Putamen (tissue), 1 donor: ENCODE data around the gene TMEM185B.

ENCODE experiments used
- DNase-seq: peaks from one replicate; pipeline ENCODE4 v3.0.0-alpha.2; 2016; ENCODE audit warnings: low spot score

TMEM185B gene

DNA sequence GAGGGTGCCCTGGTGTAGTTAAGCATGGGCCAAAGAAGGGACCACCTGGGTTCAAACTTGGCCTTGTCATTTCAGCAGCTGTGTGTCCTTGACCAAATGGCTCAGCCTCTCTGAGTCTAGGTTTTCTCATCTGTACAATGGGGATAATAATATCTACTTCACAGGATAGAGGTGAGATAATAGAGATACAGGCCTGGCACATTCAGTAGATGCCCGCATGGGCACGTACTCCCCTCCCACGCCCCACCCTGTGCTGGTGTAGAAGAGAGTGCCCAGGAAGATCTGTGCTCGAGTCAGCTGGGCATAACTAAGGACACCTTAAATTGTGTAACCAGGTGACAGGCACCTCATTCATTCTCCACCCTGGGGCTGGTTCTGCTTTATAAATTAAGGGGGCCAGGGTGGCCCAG is 8.4 kb upstream of the TMEM185B start:
- DNase-seq = no peak

DNA sequence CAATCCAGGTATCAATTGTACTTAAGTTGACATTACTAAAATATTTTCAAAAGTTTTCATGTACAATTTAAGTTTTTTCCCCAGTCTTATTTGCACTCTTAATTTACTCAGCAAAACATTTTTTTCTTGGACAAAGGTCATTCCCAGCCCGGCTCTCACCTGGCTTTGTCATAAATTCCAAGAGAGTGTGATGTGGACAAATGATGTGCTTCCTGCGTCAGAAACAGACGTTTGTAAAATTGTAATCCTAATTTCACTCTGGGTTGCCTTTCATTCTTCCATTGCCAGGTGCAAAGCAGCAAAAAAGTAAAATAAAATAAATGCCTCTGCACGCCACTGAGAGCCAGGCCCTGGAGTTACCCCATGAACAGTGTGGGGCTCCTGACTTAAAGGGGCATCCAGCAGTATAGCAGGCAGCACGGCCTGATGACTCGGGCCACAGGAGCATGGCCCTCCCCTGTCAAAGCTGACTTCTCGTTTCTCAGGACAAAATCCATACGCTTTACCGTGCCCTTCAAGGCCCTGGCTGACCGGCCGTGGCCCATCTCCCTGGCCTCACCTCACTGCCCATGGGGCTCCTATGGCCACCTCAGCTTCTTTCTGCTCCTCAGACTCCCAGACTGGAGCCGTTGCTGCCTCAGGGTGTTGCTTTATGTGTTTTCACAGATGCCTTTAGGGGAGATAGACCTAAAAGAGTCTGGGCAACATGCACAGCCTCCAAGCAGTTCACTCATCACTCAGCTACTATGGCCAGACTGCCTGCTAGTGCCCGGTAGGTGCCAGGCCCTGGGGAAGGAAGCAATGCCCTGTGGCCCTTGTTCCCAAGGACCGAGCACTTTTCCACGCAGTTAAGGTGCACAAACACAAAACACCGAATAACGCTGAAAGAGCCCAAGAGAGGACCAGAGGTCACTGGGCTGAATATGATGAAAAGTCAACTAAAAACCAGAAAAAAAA is 7.6 kb upstream of the TMEM185B start:
- no peak for DNase-seq

DNA sequence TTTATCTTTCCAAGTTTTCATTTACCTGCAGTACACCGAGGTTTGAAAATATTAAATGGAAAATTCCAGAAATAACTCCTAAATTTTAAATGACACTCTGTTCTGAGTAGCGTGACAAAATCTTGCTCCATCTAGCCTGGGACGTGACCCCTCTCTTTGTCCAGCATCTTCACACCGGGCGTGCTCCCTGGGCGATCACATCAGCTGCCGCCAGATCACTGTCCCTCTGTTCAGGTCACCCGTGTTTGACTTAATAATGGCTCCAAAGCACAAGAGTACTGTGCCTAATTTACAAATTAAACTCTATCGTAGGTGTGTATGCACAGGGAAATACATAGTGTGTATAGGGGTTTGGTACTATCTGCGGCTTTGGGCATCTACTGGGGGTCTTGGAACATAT is 6.1 kb upstream of the TMEM185B start:
- no peak for DNase-seq

DNA sequence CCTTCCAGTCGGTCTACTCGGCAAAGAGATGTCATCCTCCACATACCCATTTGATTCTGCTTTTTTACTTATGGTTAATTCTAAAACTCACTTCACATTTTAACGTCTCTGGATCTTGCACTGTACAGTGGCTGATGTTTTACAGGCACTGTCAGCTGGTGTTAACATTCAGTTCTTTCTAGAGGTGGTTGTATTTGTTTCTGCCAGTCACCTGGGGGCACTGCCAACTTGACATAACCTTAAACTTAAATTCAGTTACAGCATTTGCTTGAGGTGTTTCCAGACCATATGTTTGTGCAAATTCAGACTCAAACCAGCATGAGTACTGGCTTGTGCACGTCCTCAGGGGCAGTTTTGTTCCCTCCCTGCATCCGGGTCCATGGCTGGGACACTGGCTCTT is 5.3 kb upstream of the TMEM185B start:
- no peak for DNase-seq

DNA sequence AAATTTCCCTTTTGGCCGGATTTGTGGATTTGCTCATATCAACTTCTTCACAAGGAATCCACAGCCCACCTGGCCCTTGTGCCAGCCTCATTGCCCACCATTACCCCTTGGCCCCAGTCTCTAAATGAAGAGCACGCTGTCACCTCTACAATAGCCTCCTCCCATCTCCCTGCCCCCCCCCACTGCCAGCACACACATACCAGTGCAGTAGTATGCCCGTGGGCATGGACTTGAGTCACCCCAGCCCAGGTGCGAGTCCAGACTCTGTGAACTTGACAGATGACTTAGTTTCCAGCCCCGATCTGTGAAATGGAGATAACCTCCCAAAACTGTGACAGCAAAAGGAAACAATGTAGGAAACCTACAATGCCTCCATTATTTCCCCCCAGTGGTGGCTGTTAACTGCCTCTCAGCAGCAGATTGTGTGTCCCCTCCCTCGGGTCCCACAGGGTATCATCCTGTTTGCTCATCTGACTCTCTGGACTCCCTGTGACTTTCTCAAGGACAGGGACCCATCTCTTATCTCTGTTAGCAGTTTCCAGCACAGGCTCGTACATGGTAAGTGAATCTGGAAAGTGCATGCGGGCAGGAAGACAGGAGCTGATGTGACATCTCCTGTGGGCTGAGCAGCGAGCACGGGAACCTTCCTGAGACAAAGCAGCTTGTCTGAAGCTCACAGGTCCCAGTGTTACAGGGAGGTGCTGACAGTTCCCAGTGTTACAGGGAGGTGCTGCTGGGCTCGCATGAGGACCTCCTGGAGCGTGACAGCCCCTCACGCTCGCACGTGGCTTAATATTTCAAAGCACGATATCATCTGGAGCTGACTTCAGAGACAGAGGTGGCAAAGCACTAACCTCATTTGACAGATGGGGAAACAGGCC is 4.2 kb upstream of the TMEM185B start:
- no peak for DNase-seq

DNA sequence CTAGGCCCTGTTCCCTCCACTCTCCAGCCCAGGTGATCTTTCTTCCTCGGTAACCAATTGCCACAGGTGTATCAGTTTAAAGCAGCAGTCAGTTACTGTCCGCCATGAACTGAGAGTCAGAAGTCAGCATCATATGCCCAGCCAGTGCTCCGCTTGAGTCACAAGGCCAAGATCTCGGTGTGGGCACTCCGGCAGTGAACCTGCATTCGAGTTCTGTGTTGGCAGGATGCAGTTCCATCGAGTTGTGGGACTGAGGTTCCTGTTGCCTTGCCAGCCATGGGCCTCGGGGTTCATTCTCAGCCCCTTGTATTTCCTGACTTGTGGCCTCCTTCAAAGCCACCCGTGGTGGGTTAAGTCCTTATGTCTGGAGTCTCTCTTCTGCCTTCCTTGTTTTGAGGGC is 3.1 kb upstream of the TMEM185B start:
- no peak for DNase-seq

DNA sequence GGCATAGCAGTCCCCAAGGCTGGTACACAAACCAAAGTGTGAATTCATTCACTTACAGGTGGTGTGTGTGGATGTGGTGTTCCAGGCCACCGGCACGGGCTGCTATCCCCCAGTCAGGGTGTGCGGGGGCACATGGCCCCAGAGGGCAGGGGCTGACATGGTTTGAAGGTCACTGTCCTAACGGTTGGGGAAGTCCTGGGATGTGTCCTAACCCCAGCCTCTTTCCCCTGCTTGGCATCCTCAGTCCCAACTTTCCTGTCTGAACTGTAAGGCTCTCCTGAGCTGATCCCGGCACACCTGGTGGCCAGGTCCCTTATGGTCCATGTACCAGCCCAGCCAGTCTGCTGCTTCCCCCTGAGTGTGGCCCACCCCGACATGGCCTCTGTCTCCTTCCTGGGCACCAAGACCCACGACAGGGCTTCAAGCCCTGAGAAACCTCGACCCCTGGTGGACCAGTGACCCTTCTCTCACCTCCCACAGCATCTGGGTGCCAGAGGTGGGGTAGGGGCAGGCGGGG is 2.4 kb upstream of the TMEM185B start:
- no peak for DNase-seq

DNA sequence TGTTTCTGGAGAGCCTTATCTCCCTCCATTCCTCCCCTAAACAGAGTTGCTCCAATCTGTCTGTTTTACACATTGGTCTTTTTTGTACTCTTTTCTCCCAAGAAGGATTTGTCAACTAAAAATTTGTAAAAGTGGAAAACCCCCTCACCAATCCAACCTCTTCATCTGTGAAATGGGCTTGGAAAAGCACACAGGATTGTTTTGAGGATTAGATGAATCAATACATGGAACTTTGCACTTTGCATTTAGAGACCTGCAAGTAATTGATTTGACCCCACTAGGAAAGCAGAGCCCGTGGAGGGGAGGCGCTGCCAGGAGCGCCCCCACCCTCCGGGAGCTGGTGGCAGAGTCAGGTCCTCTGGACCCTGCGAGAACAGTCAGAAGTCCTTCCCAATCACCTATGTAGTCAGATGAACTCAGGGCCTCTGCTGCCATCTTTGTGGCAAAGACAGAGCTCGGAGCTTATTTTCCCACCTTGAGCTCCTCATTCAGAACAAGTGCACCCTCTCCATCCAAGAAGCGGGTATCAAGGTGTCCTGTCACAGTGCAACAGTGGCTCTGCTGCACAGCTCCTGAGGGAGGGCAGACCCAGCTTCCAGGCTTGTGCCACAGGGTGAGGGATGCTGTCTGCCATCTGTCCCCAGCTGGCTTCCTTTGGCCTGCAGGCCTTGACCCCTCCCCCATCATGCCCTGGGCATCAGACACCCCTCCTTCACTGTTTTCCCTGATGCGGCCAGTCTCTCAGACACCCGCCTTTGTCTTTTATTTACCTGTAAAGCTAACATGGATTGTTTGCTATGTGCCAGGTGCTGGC is 1.7 kb upstream of the TMEM185B start:
- no peak for DNase-seq

DNA sequence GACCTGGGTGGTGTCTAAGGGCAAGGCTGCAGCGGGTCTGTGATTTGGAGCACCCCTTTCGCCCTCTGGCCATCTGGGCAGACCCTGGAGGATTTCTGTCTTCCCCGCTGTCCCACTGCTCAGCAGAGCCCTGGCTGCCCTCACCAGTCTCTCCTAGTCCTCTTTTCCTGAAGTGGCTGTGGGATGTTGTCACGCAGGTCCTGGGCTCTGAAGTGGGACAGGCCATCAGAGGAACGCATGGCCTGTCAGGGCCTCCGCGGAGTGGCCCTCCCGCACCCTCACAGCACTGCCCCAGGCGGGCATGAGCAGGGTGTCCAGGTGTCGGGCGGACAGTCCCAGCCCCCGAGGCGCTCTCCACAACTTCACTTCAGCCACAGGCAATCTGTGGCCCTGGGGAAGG is 1.1 kb upstream of the TMEM185B start:
- DNase-seq = no peak

DNA sequence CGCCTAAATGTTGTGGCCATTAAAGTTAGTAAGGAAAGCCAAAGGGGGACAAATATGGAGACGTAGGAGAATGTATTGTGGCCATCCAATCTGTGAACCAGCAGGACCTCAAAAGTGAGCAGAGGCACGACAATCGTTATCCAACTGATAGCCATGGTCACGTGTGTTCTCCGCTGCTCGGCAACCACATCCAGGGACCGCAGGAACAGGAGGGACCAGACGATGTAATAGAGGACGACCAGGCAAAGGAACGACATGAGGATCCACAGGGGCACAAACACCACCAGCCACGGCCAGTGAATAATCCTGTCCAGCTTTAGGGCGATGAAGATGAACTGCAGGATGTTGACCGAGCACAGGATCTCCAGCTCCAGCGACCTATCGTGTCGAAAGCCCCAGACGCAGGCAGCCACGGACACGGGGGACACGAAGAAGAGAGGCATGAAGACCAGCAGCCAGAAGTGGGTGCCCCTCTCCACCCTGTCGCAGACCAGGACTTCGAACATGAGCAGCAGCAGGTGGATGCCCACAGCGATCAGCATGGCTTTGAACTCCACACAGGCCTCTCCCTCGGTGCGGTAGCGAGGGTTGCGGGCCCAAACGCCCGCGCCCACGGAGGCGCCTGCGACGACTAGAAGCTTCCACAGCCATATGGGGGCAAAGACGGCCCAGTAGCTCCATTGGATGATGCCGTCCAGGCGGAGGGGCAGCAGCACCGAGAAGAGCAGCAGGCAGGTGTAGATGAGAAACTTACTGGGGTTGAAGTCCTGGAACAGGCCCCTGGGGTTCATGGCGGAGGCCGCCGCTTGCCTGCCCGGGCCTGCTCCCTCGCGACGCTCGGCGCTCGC is 790 bp downstream of the TMEM185B start:
- no peak for DNase-seq

DNA sequence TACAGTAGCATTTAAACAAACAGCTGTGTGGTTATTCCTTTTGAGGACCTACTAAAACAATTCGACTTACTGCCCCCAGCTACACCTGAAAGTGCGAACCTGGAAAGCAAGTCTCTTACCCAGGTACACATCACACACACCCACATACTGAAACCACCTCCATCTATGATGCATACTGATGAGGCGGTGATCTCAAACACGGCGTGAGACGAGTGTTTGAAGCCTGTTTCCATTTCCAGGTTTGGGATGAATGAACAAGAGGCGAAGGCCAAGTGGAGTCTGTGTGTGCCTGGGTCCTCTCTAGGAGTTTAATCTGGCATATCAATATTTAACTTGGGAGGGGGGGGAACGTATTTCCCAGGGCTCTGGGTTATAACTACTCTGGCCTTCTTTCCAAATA is 1.6 kb downstream of the TMEM185B start:
- no peak for DNase-seq

DNA sequence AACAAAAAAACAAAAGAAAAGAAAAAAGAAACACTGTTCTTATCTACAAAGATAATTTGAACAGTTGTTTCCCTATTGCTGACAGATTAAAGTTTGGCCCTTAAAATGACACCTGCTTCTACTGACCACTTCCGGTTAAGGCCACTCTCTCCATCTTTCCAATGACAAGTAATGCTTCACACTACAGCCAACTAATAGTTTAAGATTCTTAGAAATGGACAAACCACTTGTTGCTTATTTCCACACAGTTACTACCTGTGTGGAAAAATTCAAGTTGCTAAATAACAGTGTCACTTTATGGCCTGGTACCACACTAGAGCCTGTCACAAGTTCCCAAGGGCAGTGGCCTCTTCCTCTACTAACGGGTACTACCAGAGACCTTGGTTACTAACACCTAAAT is 2.4 kb downstream of the TMEM185B start:
- no peak for DNase-seq

DNA sequence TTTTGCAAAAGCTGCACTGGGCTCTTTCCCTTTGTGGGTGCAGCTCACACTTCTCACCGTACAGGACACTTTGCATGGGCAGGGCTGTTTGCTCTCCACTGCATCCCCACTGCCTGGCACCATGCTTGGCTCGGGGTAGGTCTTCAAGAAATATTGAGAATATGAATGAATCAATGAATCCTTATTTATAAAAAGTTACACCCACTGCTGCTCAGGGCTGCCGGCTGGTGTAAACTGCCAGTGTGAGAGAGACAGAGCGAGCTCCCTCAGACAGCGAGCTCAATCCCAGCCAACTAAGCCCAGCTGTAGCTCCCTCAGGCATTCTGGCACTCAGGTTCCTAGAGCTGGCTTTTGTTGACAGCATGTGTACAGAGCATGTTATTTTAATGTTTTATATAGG is 3.4 kb downstream of the TMEM185B start:
- DNase-seq = no peak

DNA sequence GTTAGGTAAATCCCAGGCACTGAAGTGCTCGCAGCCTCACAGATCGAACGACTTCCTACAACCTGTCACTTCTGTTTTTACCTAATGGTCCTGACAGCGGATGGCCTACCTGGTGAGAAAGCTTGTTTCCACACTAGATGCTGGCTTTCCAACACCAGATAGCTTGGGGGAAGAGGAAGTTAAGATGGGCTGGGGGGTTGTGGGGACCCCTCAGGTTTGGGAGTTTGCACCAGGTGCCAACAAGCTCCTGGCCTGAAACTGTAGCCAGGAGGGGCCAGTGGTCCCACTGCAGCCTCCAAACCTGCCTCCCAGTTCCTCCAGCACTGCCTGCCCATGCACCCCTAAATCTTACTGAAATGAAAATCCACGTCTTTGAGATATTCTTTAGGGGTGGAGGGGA is 3.9 kb downstream of the TMEM185B start:
- DNase-seq = no peak

DNA sequence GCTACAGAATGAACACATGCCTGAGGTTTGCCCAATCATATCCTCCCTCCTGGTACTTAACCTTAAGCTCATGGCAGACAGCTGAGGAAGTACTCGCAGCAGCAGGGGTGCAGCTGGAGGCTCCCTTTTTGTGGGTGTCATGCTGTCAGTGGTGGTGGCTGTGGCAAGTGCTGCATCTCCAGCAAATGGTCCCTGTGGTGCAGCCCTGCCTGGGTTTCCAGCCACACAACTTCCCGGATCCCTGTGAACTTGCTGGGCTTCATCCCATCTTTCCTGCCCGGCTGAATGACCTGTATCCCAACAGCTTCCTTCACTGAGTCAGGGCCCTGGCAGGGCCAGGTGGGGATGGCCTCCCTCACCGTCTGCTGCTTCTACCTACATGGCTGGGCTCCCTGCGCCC is 5.0 kb downstream of the TMEM185B start:
- DNase-seq = no peak

DNA sequence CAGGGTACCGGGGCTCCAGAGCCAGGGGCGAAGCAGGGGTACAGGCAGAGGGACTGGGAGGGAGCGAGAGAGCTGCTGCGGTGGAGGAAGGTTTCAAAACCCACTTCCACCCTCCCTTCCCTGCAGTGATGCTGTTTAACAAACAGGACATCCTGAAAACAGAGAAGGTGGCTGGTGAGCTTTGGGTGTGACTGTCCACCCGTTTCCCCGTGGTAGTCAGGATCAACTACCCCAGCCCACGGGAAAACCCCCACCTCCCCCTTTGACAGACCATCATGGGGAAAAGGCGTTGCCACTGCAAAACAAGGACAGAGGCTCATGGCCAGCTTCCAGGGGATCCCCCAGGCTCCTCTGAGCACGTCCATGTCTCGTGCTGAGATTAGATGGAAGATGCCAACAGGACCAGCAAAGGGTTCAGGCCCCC is 12.9 kb downstream of the TMEM185B start:
- DNase-seq = no peak

DNA sequence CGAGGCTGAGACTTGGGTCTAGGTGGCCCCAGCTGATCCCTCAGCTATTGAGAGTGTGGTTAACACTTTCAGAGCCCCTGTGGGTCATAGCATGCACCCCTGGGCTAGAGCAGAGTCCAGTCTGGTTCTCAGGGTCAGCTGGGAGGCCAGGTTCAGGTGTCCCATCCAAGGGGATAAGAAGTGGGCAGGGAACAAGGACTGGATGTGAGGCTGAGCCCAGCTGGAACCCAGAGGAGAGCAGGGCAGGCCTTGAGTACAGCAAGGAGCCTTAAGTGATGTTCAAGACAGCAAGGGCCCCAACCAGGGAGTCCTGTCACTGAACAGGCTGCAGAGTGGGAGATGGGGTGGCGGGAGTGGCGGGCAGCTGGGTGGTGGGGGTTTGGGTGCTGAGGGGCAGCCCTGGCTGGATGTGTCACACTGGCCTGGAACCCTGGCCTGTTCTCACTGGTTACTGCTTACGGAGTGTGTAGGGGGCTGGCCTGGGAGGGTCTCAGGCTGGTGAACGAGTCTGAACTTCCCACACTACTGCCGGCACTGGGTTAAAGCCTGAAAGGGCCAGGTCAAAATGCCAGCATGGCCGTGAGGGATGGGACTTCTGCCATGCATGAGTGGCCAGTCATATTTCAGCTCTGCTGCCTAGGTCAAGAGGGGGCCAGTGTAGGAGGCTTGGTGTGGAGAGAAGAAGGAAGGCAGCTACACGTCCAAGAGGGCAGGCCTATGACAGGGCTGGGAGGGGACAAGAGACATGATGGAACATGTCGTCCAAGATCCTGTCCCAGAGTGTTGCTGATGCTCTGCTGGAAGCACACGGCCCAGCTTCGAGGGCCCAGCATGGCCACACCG is 13.6 kb downstream of the TMEM185B start:
- no peak for DNase-seq

DNA sequence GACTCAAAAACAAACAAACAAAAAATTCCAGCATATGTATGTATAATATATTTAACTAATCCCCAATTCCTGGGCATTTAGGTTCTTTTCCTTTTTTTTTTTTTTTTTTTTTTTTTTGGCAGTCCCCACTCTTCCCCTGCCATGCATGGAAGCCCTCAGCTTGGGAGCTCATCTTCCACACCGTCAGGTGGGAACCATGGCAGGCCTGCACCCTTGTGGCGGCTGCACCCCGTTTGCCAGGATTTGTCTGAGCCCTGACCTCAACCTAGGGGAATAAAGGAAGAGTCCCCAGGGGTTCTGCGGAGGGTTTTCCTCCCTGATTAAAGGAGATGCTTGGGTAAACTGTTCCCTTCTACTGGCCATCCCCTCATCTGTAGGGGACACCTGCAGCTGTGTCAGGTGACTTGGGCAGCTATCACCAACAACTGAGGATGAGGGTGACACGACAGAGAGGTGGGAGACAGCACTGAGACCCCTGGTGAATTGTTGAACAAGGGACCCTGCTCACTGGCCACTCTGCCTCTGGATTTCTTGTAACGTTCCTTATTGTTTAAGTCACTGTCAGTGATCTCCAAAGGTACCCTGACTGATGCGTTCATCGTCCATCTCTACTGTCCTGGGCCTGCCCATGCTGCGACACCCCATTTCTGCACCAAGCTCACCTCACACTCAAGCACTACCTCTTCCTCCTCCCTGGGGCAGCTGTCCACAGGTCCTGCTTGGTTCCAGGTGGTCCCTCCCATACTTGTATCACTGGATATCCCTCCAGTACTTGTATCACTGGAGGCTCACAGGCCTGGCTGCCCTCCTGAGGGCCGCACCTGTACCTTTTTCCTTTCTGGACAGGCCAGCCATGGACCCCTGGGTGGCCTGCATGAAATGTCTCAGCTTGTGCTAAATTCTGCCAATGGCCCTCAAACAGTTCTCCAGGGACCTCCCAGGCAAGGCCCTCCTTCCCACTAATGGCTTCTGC is 14.5 kb downstream of the TMEM185B start:
- DNase-seq = no peak
